HepG2 (cell line): ENCODE results near the gene RPS6KA5. TPM values are rescaled to one million over a fixed set of nuclear protein-coding genes. Genes with fewer than 3 reads are reported as not detected.

Source experiments
- ATAC-seq: fragments of 200-7000 bp; cut with Tn5 transposase; 3 replicates; pipeline ENCODE4 v1.9.1; 2020; ENCODE audit warnings: mild to moderate bottlenecking, moderate library complexity
- BruUV-seq: library from RNA; stranded (reverse); fragments of 400-500 nt; replicated peaks from 2 replicates; lab custom pipeline; 2021; lab: Mats Ljungman, UMichigan
- CTCF ChIA-PET: fragments of 300-600 bp; formaldehyde crosslinking; extraction: SDS; loops from one replicate; lab custom pipeline; 2021; ENCODE audit warnings: low total read pairs, inconsistent platforms, low intra/inter-chr PET ratio; lab: Yijun Ruan, JAX
- POLR2A ChIA-PET: fragments of 350-600 bp; sonication (Branson Sonifier 250); formaldehyde crosslinking; loops from one replicate; lab custom pipeline; 2020; ENCODE audit warnings: antibody characterized with exemption, inconsistent platforms; lab: Yijun Ruan, JAX
- DNase-seq: peaks from one replicate; pipeline ENCODE4 v3.0.0-alpha.2; 2015; ENCODE audit warnings: low spot score
- FAIRE-seq: peaks from 3 replicates; lab custom pipeline; 2011; peaks lifted over from hg19 to GRCh38; lab: Jason Lieb, UNC
- H2AFZ ChIP-seq: one replicate; pipeline ENCODE4 v1.6.1; 2011; ENCODE audit warnings: low read length, inconsistent platforms
- H3K27ac ChIP-seq: fragments of 300-600 bp; 3 replicates; pipeline ENCODE4 v1.8.0; 2011; ENCODE audit warnings: mixed run types, mild to moderate bottlenecking, mixed read lengths, low read length, inconsistent platforms; ENCODE audit not compliant: insufficient read depth; ENCODE audit errors: extremely low read length
- H3K27me3 ChIP-seq, 2 experiments: fragments of 200-600 bp in 1 of 2; 2 replicates in 1 of 2; 3 replicates in 1 of 2; pipeline versions ENCODE4 v1.6.0 to v1.8.0; 2011; ENCODE audit warnings: low read length in 2 of 2, mild to moderate bottlenecking in 2 of 2, moderate library complexity in 2 of 2, inconsistent platforms in 1 of 2; ENCODE audit not compliant: insufficient read depth in 2 of 2, control insufficient read depth in 1 of 2
- H3K36me3 ChIP-seq, 2 experiments: fragments of 200-600 bp in 1 of 2; replicated peaks in 1 of 2; 2 replicates in 1 of 2; 3 replicates in 1 of 2; pipeline versions ENCODE4 v1.5.1 to v1.8.0; 2011; ENCODE audit warnings: low read length in 2 of 2, inconsistent platforms in 1 of 2; ENCODE audit not compliant: insufficient read depth in 2 of 2, control insufficient read depth in 1 of 2
- H3K4me1 ChIP-seq: 2 replicates; pipeline ENCODE4 v1.5.1; 2012; ENCODE audit warnings: low read length, inconsistent platforms; ENCODE audit not compliant: insufficient read depth
- H3K4me2 ChIP-seq: 2 replicates; pipeline ENCODE4 v1.6.0; 2011; ENCODE audit warnings: low read depth, low read length, inconsistent platforms
- H3K4me3 ChIP-seq, 3 experiments: fragments of 200-600 bp in 1 of 3; sonication (generic), shearing (Covaris generic) in 1 of 3; replicated peaks in 1 of 3; 2 replicates each; pipeline ENCODE4 v1.5.1; 2011 to 2016; ENCODE audit warnings: low read length in 3 of 3, inconsistent platforms in 2 of 3, low read depth in 2 of 3, mild to moderate bottlenecking in 2 of 3, control low read depth in 1 of 3, mixed read lengths in 1 of 3; ENCODE audit not compliant: insufficient read depth in 1 of 3
- H3K79me2 ChIP-seq: one replicate; pipeline ENCODE4 v1.6.1; 2011; ENCODE audit warnings: low read length, inconsistent platforms; ENCODE audit not compliant: insufficient read depth
- H3K9ac ChIP-seq: 2 replicates; pipeline ENCODE4 v1.6.0; 2011; ENCODE audit warnings: mild to moderate bottlenecking, low read depth, low read length, inconsistent platforms; ENCODE audit not compliant: insufficient read depth
- H3K9me3 ChIP-seq: 2 replicates; pipeline ENCODE4 v1.5.1; 2012; ENCODE audit warnings: mild to moderate bottlenecking, low read length
- H4K20me1 ChIP-seq: 2 replicates; pipeline ENCODE4 v1.6.0; 2011; ENCODE audit warnings: inconsistent platforms, mild to moderate bottlenecking, low read length, moderate library complexity; ENCODE audit not compliant: insufficient read depth
- SAFB2 ChIP-seq: sonication (generic); formaldehyde crosslinking; IDR thresholded peaks from 2 replicates; pipeline ENCODE4 v1.5.1; 2020; ENCODE audit warnings: missing genetic modification reagents, low read depth, mild to moderate bottlenecking, borderline replicate concordance
- SATB2 ChIP-seq: sonication (generic); formaldehyde crosslinking; IDR thresholded peaks from 2 replicates; pipeline ENCODE4 v1.5.0; 2020; ENCODE audit warnings: missing genetic modification reagents
- TCF12 ChIP-seq, 2 experiments: fragments of 450-650 bp in 1 of 2; sonication (generic) in 1 of 2; formaldehyde crosslinking in 1 of 2; IDR thresholded peaks; 2 replicates each; pipeline versions ENCODE4 v1.6.1 to v1.8.0; 2017 to 2022; ENCODE audit warnings: antibody characterized with exemption in 1 of 2, mild to moderate bottlenecking in 1 of 2, missing genetic modification reagents in 1 of 2, moderate library complexity in 1 of 2
- ZBTB37 ChIP-seq: sonication (generic); formaldehyde crosslinking; IDR thresholded peaks from 2 replicates; pipeline ENCODE4 v1.4.0; 2020; ENCODE audit warnings: mild to moderate bottlenecking, missing genetic modification reagents
- ZBTB46 ChIP-seq: sonication (generic); formaldehyde crosslinking; IDR thresholded peaks from 2 replicates; pipeline ENCODE4 v1.4.0; 2020; ENCODE audit warnings: mild to moderate bottlenecking, missing genetic modification reagents, borderline replicate concordance
- ZNF326 ChIP-seq: sonication (generic); formaldehyde crosslinking; IDR thresholded peaks from 2 replicates; pipeline ENCODE4 v1.4.0; 2020; ENCODE audit warnings: missing genetic modification reagents, borderline replicate concordance
- ZNF501 ChIP-seq: sonication (generic); formaldehyde crosslinking; IDR thresholded peaks from 2 replicates; pipeline ENCODE4 v1.5.1; 2020; ENCODE audit warnings: mild to moderate bottlenecking, moderate library complexity, missing genetic modification reagents
- ZNF512B ChIP-seq: sonication (generic); formaldehyde crosslinking; IDR thresholded peaks from 2 replicates; pipeline ENCODE4 v1.5.1; 2020; ENCODE audit warnings: missing genetic modification reagents, mild to moderate bottlenecking, borderline replicate concordance
- ZNF543 ChIP-seq: sonication (generic); formaldehyde crosslinking; IDR thresholded peaks from 2 replicates; pipeline ENCODE4 v1.4.0; 2020; ENCODE audit warnings: mild to moderate bottlenecking, missing genetic modification reagents
- WGBS: methylation state at CpG from one replicate; pipeline ENCODE4 v1.1.6; 2017; ENCODE audit warnings: low lambda C conversion rate; 5-methylcytosine and 5-hydroxymethylcytosine counted together
- in situ Hi-C: cut with HindIII; loops from 2 replicates; pipeline ENCODE4 v1.10.0; 2017; ENCODE audit warnings: low pct_unique_long_range_greater_than_20kb; ENCODE audit not compliant: extremely low pct_ligation_motif_present
- intact Hi-C: fragments of 100-400 bp; cut with micrococcal nuclease; formaldehyde crosslinking; loops from one replicate; pipeline ENCODE4 v1.10.0; 2022; ENCODE audit not compliant: unreplicated experiment
- polyA plus RNA-seq, 8 experiments: library from polyadenylated mRNA; depleted of rRNA in 3 of 8; stranded (reverse) in 7 of 8; unstranded in 1 of 8; fragments of >200 nt; fragmentation: Illumina TruSeq in 4 of 8; extraction: Trizol in 4 of 8; gene quantifications; 2 replicates each; pipeline versions ENCODE4 v1.2.1 to v1.2.3, GENCODE V29; 2011 to 2016; ENCODE audit warnings: low read depth in 4 of 8, missing spikeins in 1 of 8, mixed read lengths in 1 of 8; ENCODE audit not compliant: insufficient read depth in 1 of 8
- total RNA-seq, 5 experiments: library from RNA; depleted of rRNA; stranded (reverse); fragments of >200 nt; fragmentation: Illumina TruSeq; extraction: Trizol; gene quantifications; 2 replicates each; pipeline ENCODE4 v1.2.3, GENCODE V29; 2016; ENCODE audit warnings: low read depth in 1 of 5
- TF ChIP-seq, protein P1 (sequence below): sonication (generic); formaldehyde crosslinking; IDR thresholded peaks from 2 replicates; pipeline ENCODE4 v1.4.0; 2020; ENCODE audit warnings: missing genetic modification reagents, borderline replicate concordance

RPS6KA5 gene
- total and polyA plus RNA-seq, 2 of the 13 experiments (the other 11 are each of a cell fraction or from before 2014, with no cell fraction given) = 0.50 to 0.58 TPM

DNA sequence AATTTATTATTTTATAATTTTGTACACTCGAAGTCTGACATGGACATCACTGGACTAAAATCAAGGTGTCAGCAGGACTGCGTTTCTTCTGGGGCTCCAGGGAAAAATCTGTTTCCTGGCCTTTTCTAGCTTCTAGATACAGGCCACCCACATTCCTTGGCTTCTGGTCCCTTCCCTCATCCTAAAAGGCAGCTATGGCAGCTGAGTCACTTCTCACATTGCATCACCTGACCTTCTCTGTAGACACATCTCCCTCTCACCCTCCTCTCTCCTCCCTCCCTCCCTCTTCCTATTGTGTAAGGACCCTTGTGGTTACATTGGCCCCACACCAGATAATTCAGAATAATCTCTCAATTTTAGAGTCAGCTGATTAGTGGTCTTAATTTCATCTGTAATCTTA is 92.4 kb downstream of the RPS6KA5 start:
- intact Hi-C loops = no loop called here
- H3K4me2 ChIP-seq = no peak overlapping the region
- H3K4me3 ChIP-seq = no peak overlapping the region
- FAIRE-seq (no peak), ATAC-seq (no peak), DNase-seq (no peak)
- no peak overlapping the region for H3K9ac ChIP-seq
- H4K20me1 ChIP-seq = no peaks in the 10 kb centered on the region
- ChIA-PET CTCF (no interaction called here), POLR2A (no interaction called here)
- WGBS = 4% methylated on average over 2 of the region's 2 CpGs
- no peaks in the 10 kb centered on the region for H3K27me3 ChIP-seq
- H3K9me3 ChIP-seq = peaks cover 7% of the 10 kb centered on the region; the same call in 1 of the 2 replicates
- no peaks in the 10 kb centered on the region for H3K79me2 ChIP-seq
- H3K36me3 ChIP-seq = no peaks in the 10 kb centered on the region
- in situ Hi-C loops = no loop called here
- H2AFZ ChIP-seq = no peak overlapping the region
- TF ChIP-seq SAFB2 (CRISPR knock-in tag) (no peak), ZBTB46 (CRISPR knock-in tag) (no peak), TCF12 (IDR thresholded peaks at IDR 0.05) (no peak), TCF12 (CRISPR knock-in tag; IDR thresholded peaks at IDR 0.05) (no peak), ZNF501 (no peak), ZNF543 (CRISPR knock-in tag) (0 out of 2 replicates have a peak, but pooled peaks have one; percentile 49)
- TF ChIP-seq, all 625 proteins: peak for 1
- H3K4me1 ChIP-seq = peaks cover 5% of the 10 kb centered on the region; the same call in 1 of the 2 replicates
- no peak overlapping the region for H3K27ac ChIP-seq
- no TSS peak for BruUV-seq

DNA sequence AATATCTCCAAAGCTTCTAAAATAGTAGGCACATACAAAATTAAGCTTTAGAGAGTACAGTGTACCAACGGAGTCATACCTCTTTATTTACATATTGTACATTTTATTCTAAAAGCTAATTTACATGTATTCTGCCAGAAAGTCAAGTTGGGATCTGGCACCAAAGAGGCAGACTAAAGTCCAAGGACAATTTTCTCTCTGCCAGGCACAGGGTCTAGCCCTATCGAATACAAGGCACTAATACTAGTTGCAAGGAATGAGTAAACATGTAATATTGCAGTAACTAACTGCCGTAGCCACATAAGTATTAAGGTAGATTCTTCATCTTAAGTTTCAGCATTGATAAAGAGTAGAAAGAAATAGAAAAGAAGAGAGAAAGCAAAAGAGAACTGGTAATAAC is 93.9 kb downstream of the RPS6KA5 start:
- no peaks in the 10 kb centered on the region for H3K27me3 ChIP-seq
- H4K20me1 ChIP-seq = no peaks in the 10 kb centered on the region
- H3K36me3 ChIP-seq = no peaks in the 10 kb centered on the region
- BruUV-seq = no TSS peak
- no peak overlapping the region for H3K9ac ChIP-seq
- ChIA-PET POLR2A (no interaction called here), CTCF (no interaction called here)
- 19% methylated on average over 3 of the region's 3 CpGs for WGBS
- ATAC-seq (no peak), FAIRE-seq (no peak), DNase-seq (no peak)
- in situ Hi-C loops (no loop called here), intact Hi-C loops (no loop called here)
- no peak overlapping the region for H3K4me3 ChIP-seq
- peaks cover 5% of the 10 kb centered on the region; the same call in 1 of the 2 replicates for H3K4me1 ChIP-seq
- H3K27ac ChIP-seq = no peak overlapping the region
- H3K9me3 ChIP-seq = peaks cover 7% of the 10 kb centered on the region; the same call in 1 of the 2 replicates
- H2AFZ ChIP-seq = no peak overlapping the region
- H3K4me2 ChIP-seq = no peak overlapping the region
- no peaks in the 10 kb centered on the region for H3K79me2 ChIP-seq
- TF ChIP-seq, protein P1, sequence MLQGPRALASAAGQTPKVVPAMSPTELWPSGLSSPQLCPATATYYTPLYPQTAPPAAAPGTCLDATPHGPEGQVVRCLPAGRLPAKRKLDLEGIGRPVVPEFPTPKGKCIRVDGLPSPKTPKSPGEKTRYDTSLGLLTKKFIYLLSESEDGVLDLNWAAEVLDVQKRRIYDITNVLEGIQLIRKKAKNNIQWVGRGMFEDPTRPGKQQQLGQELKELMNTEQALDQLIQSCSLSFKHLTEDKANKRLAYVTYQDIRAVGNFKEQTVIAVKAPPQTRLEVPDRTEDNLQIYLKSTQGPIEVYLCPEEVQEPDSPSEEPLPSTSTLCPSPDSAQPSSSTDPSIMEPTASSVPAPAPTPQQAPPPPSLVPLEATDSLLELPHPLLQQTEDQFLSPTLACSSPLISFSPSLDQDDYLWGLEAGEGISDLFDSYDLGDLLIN = no peak
- TF ChIP-seq ZNF326 (CRISPR knock-in tag) (no peak), ZNF512B (no peak), ZBTB37 (CRISPR knock-in tag) (no peak), SATB2 (CRISPR knock-in tag) (no peak)
